Fibroblast of the aortic adventitia (primary cell): ENCODE measurements around the gene SLC2A1. TPM values are rescaled to one million over a fixed set of nuclear protein-coding genes. Genes with fewer than 3 reads are reported as not detected.

Experiments
- DNase-seq: peaks from one replicate; pipeline ENCODE4 v3.0.0-alpha.2; 2010; ENCODE audit warnings: low read depth
- H3K4me3 ChIP-seq: 2 replicates; pipeline ENCODE4 v1.5.1; 2011; ENCODE audit warnings: low read depth, mild to moderate bottlenecking, control low read depth, low read length, moderate library complexity
- small RNA-seq: library from RNA; depleted of rRNA; stranded (forward); fragments of <200 nt; gene quantifications from one replicate; pipeline ENCODE3, GENCODE V24; 2012
- total RNA-seq: library from RNA; depleted of rRNA; stranded (reverse); fragments of >200 nt; gene quantifications from 2 replicates; pipeline ENCODE4 v1.2.3, GENCODE V29; 2012; ENCODE audit warnings: low replicate concordance
- TF ChIP-seq, protein P1 (sequence below): IDR thresholded peaks from 2 replicates; pipeline ENCODE4 v1.5.1; 2011; ENCODE audit warnings: mild to moderate bottlenecking, low read length, control low read depth, inconsistent platforms; ENCODE audit not compliant: insufficient read depth

SLC2A1 gene
- total RNA-seq, 1 donor: 16.3 TPM

DNA sequence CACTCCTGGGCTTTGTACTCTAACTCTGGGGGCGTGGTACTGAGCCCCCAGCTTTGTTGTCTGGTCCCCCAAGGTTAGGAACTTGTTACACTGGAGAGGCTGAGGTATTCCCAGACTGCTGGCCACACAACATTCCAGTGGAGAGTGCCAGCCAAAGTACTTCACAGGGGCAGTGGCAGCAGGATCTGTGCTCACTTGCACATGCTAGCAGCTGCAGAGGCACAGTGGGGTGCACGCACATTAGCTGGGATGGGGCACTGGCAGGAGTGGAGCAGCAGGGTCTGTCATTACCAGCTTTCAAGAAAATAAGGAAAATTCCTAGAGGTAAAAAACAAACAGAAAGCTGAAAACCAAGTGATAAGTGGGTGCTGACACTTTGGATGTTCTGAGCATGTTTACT lies 81.3 kb downstream of the SLC2A1 start:
- no peak for DNase-seq
- H3K4me3 ChIP-seq: no peak overlapping the region
- TF ChIP-seq, protein P1, sequence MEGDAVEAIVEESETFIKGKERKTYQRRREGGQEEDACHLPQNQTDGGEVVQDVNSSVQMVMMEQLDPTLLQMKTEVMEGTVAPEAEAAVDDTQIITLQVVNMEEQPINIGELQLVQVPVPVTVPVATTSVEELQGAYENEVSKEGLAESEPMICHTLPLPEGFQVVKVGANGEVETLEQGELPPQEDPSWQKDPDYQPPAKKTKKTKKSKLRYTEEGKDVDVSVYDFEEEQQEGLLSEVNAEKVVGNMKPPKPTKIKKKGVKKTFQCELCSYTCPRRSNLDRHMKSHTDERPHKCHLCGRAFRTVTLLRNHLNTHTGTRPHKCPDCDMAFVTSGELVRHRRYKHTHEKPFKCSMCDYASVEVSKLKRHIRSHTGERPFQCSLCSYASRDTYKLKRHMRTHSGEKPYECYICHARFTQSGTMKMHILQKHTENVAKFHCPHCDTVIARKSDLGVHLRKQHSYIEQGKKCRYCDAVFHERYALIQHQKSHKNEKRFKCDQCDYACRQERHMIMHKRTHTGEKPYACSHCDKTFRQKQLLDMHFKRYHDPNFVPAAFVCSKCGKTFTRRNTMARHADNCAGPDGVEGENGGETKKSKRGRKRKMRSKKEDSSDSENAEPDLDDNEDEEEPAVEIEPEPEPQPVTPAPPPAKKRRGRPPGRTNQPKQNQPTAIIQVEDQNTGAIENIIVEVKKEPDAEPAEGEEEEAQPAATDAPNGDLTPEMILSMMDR: no peak

DNA sequence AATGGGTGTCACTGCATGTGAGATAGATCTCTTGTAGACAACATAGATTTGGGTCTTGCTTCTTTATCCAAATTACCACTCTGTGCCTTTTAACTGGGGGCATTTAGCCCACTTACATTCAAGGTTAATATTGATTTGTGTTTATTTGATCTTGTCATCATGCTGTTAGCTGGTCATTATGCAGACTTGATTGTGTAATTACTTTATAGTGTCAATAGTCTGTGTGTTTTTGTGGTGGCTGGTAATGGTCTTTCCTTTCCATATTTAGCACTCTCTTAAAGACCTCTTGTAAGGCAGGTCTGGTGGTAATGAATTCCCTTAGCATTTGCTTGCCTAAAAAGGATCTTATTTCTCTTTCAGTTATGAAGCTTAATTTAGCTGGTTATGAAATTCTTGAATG lies 82.7 kb downstream of the SLC2A1 start:
- no peak overlapping the region for H3K4me3 ChIP-seq
- TF ChIP-seq, protein P1: no peak
- no peak for DNase-seq

Small RNA genes within 50 kb of the gene (small RNA-seq; reads per million reads assigned to genes)
- gene RNU6-880P: not detected

Other genes with a start within 250 kb of the SLC2A1 start
- not detected in 2 replicates for gene CLDN19, start 218.6 kb downstream of the SLC2A1 start, total RNA-seq
- 75.2 and 213 TPM in 2 replicates for gene P3H1, start 191.8 kb downstream of the SLC2A1 start, total RNA-seq
- 4.2 and 5.4 TPM in 2 replicates for gene C1orf50, start 191.6 kb downstream of the SLC2A1 start, total RNA-seq
- 0.09 TPM in 1 of 2 replicates, not detected in the other for gene TMEM269, start 173.9 kb downstream of the SLC2A1 start, total RNA-seq
- gene ERMAP, start 141.7 kb downstream of the SLC2A1 start, total RNA-seq: 9.3 and 16.3 TPM in 2 replicates
- gene SVBP, start 141.5 kb downstream of the SLC2A1 start, total RNA-seq: 18.9 and 32.1 TPM in 2 replicates
- gene ZNF691, start 112.3 kb downstream of the SLC2A1 start, total RNA-seq: 7.2 and 7.4 TPM in 2 replicates
- gene EBNA1BP2, start 213.4 kb upstream of the SLC2A1 start, total RNA-seq: 59.4 and 65.9 TPM in 2 replicates
- 0.45 and 0.49 TPM in 2 replicates for gene CFAP57, start 213.5 kb upstream of the SLC2A1 start, total RNA-seq